ENCODE results near the gene INPP5D. TPM values are rescaled to one million over a fixed set of nuclear protein-coding genes. Genes with fewer than 3 reads are reported as not detected.

INPP5D gene
- 10 to 100 TPM; 18.4 to 20.3 (median 20.0) TPM for total RNA-seq

- H3K4me3 ChIP-seq: peak within 1 kb of the TSS; percentile 41 to 61 (median 46)
- H3K4me1 ChIP-seq: no peaks in the 10 kb centered on the region
- no peaks in the 10 kb centered on the region for H3K9me3 ChIP-seq
- H3K27ac ChIP-seq: peak within 1 kb of the TSS; percentile 68 to 85
- peak in 1 of 2 donors; percentile 48 for DNase-seq (ENCODE audit: low spot score in 2 of 2)
- intact Hi-C loops (cut with DNase I; ENCODE audit: low total_unique reads): no loop called here
- TF ChIP-seq CTCF (IDR thresholded peaks at IDR 0.05) (no peak), POLR2A (IDR thresholded peaks at IDR 0.05) (no peak), POLR2AphosphoS5 (IDR thresholded peaks at IDR 0.05) (no peak)
- H3K36me3 ChIP-seq: no peaks in the 10 kb centered on the region
- H3K27me3 ChIP-seq: no peaks in the 10 kb centered on the region
Measured at GRCh38 chr2:233059797-233060500, at the start of gene INPP5D. Gene INPP5D, plus strand, starts transcription at chr2:233060342. Its CDS starts 137 bp downstream, at chr2:233060479.

- intact Hi-C loops (cut with DNase I; ENCODE audit: low total_unique reads): no loop called here
- H3K27me3 ChIP-seq: no peaks in the 10 kb centered on the region
- H3K4me3 ChIP-seq: no peak overlapping the region
- no peak overlapping the region for H3K27ac ChIP-seq
- H3K36me3 ChIP-seq: no peaks in the 10 kb centered on the region
- peak in 1 of 2 donors; percentile 45 for DNase-seq (ENCODE audit: low spot score in 2 of 2)
- TF ChIP-seq POLR2A (IDR thresholded peaks at IDR 0.05): no peak
- no peaks in the 10 kb centered on the region for H3K4me1 ChIP-seq
- no peaks in the 10 kb centered on the region for H3K9me3 ChIP-seq
Measured at GRCh38 chr2:233010569-233011267, 49.4 kb upstream of the INPP5D start.

- H3K9me3 ChIP-seq: no peaks in the 10 kb centered on the region
- no peaks in the 10 kb centered on the region for H3K36me3 ChIP-seq
- H3K4me3 ChIP-seq: no peak overlapping the region
- H3K27ac ChIP-seq: no peak overlapping the region
- TF ChIP-seq CTCF (IDR thresholded peaks at IDR 0.05): no peak
- TF ChIP-seq POLR2AphosphoS5 (IDR thresholded peaks at IDR 0.05): no peak
- no peak for TF ChIP-seq POLR2A (IDR thresholded peaks at IDR 0.05)
- DNase-seq (ENCODE audit: low spot score in 2 of 2): no peak
- intact Hi-C loops (cut with DNase I; ENCODE audit: low total_unique reads): no loop called here
- no peaks in the 10 kb centered on the region for H3K4me1 ChIP-seq
- H3K27me3 ChIP-seq: no peaks in the 10 kb centered on the region
Measured at GRCh38 chr2:233011268-233011650, 48.9 kb upstream of the INPP5D start.

GRCh38 chr2:233011702-233012131 lies 48.4 kb upstream of the INPP5D start:
- Histone ChIP-seq H3K27me3 (no peaks in the 10 kb centered on the region), H3K36me3 (no peaks in the 10 kb centered on the region), H3K9me3 (no peaks in the 10 kb centered on the region), H3K4me3 (no peak overlapping the region), H3K27ac (no peak overlapping the region), H3K4me1 (no peaks in the 10 kb centered on the region)
- TF ChIP-seq POLR2A (IDR thresholded peaks at IDR 0.05): no peak
- TF ChIP-seq POLR2AphosphoS5 (IDR thresholded peaks at IDR 0.05): no peak
- no peak for TF ChIP-seq CTCF (IDR thresholded peaks at IDR 0.05)
- DNase-seq (ENCODE audit: low spot score in 2 of 2): peak in 1 of 2 donors; percentile 22
- intact Hi-C loops (cut with DNase I; ENCODE audit: low total_unique reads): no loop called here

GRCh38 chr2:233012301-233012971 lies 47.7 kb upstream of the INPP5D start:
- no peak overlapping the region for H3K4me3 ChIP-seq
- H3K36me3 ChIP-seq: no peaks in the 10 kb centered on the region
- intact Hi-C loops (cut with DNase I; ENCODE audit: low total_unique reads): no loop called here
- H3K27me3 ChIP-seq: no peaks in the 10 kb centered on the region
- H3K9me3 ChIP-seq: peaks cover 0 to 4% of the 10 kb centered on the region in 2 donors
- no peak for TF ChIP-seq POLR2AphosphoS5 (IDR thresholded peaks at IDR 0.05)
- no peak for TF ChIP-seq POLR2A (IDR thresholded peaks at IDR 0.05)
- no peak for TF ChIP-seq CTCF (IDR thresholded peaks at IDR 0.05)
- H3K27ac ChIP-seq: no peak overlapping the region
- H3K4me1 ChIP-seq: no peaks in the 10 kb centered on the region
- peak in 1 of 2 donors; percentile 24 for DNase-seq (ENCODE audit: low spot score in 2 of 2)
